T-cell (primary cell): ENCODE measurements around the gene TBX10. TPM values are rescaled to one million over a fixed set of nuclear protein-coding genes. Genes with fewer than 3 reads are reported as not detected.

Experiments used
- ATAC-seq, 4 experiments: fragments of 200-7000 bp in 3 of 4; fragments of 150-1000 bp in 1 of 4; cut with Tn5 transposase; replicated peaks in 1 of 4; 1 replicate in 3 of 4; 2 replicates in 1 of 4; pipeline ENCODE4 v1.10.0; 2021; ENCODE audit warnings: moderate library complexity in 3 of 4, mild to moderate bottlenecking in 2 of 4, moderate number of reproducible peaks in 1 of 4
- CTCF ChIA-PET, 2 donors: fragments of 300-600 bp; sonication (Branson Sonifier 250); formaldehyde crosslinking; loops; one replicate each; lab custom pipeline; 2022; ENCODE audit warnings: antibody characterized with exemption in 2 of 2; lab: Charles Lee
- POLR2A ChIA-PET, 2 donors: fragments of 300-600 bp; sonication (Branson Sonifier 250); formaldehyde crosslinking; loops; one replicate each; lab custom pipeline; 2022; ENCODE audit warnings: antibody characterized with exemption in 2 of 2; lab: Charles Lee
- DNase-seq, 35 experiments: peaks; one replicate each; pipeline versions ENCODE4 v3.0.0 to v3.0.0-alpha.2; 2013 to 2023
- H3K27ac ChIP-seq: one replicate; pipeline ENCODE4 v1.5.1; 2013; ENCODE audit warnings: low read length
- H3K27me3 ChIP-seq, 2 experiments: replicated peaks in 1 of 2; 1 replicate in 1 of 2; 2 replicates in 1 of 2; pipeline versions ENCODE4 v1.6.1 to v1.7.0; 2013; ENCODE audit warnings: low read length in 1 of 2, mixed read lengths in 1 of 2; ENCODE audit not compliant: control insufficient read depth in 2 of 2, insufficient read depth in 2 of 2; ENCODE audit errors: extremely low read depth in 1 of 2
- H3K36me3 ChIP-seq, 2 donors: 1 replicate in 1 of 2; 2 replicates in 1 of 2; pipeline versions ENCODE4 v1.6.1 to v1.7.0; 2013; ENCODE audit warnings: low read length in 1 of 2; ENCODE audit not compliant: control insufficient read depth in 2 of 2, insufficient read depth in 1 of 2; ENCODE audit errors: extremely low read depth in 1 of 2
- H3K4me1 ChIP-seq, 2 experiments: 1 replicate in 1 of 2; 2 replicates in 1 of 2; pipeline versions ENCODE4 v1.6.1 to v1.7.0; 2013; ENCODE audit warnings: low read length in 2 of 2, mixed read lengths in 1 of 2; ENCODE audit not compliant: insufficient read depth in 2 of 2, control insufficient read depth in 1 of 2; ENCODE audit errors: extremely low read depth in 1 of 2
- H3K4me3 ChIP-seq, 2 donors: 1 replicate in 1 of 2; 2 replicates in 1 of 2; pipeline versions ENCODE4 v1.5.1 to v1.7.0; 2013; ENCODE audit warnings: mild to moderate bottlenecking in 2 of 2, low read length in 1 of 2, moderate library complexity in 1 of 2; ENCODE audit not compliant: control insufficient read depth in 1 of 2; ENCODE audit errors: extremely low read depth in 1 of 2
- H3K9me3 ChIP-seq: 2 replicates; pipeline ENCODE4 v1.7.0; 2013
- H3K27ac Mint-ChIP-seq, 2 donors: one replicate each; pipeline ENCODE4 v1.8.0; 2020 to 2021; ENCODE audit warnings: mild to moderate bottlenecking in 2 of 2, mixed read lengths in 2 of 2
- H3K27me3 Mint-ChIP-seq, 2 donors: one replicate each; pipeline ENCODE4 v1.8.0; 2021 to 2022; ENCODE audit warnings: mixed read lengths in 2 of 2
- H3K36me3 Mint-ChIP-seq: one replicate; pipeline ENCODE4 v1.8.0; 2021; ENCODE audit warnings: mixed read lengths
- H3K4me1 Mint-ChIP-seq, 3 donors: one replicate each; pipeline ENCODE4 v1.8.0; 2020 to 2022; ENCODE audit warnings: mixed read lengths in 3 of 3, mild to moderate bottlenecking in 1 of 3
- H3K4me3 Mint-ChIP-seq, 3 donors: one replicate each; pipeline ENCODE4 v1.8.0; 2020 to 2022; ENCODE audit warnings: mild to moderate bottlenecking in 3 of 3, mixed read lengths in 3 of 3, moderate library complexity in 3 of 3
- H3K9me3 Mint-ChIP-seq, 3 donors: one replicate each; pipeline ENCODE4 v1.8.0; 2020 to 2022; ENCODE audit warnings: mixed read lengths in 3 of 3
- WGBS: methylation state at CpG from one replicate; pipeline ENCODE4 v1.1.5; 2013; ENCODE audit warnings: missing lambda C conversion rate; ENCODE audit not compliant: insufficient coverage; 5-methylcytosine and 5-hydroxymethylcytosine counted together
- total RNA-seq, 35 experiments: library from RNA in 6 of 35; stranded (reverse) in 6 of 35; fragments of 120-200 nt in 1 of 35; gene quantifications; one replicate each; pipeline versions ENCODE4 v1.2.1 to v1.2.4 and lab custom pipeline; 2013 to 2026

TBX10 gene
- total RNA-seq, 5 donors from 2014 or later (not counting 1 experiment from before 2014, with no cell fraction given): not detected

- DNase-seq: no peak
- CTCF ChIA-PET: interaction anchor here in 1 of 2 donors (0.6 to 1.4 kb wide), 3 partner anchors 15 to 998 kb away, joined by 3 to 6 read pairs (median 3); no protein-coding TSS in a partner anchor
Measured at GRCh38 chr11:67651976-67652781, 12.6 kb upstream of the TBX10 start.

GRCh38 chr11:67649634-67650510 lies 10.3 kb upstream of the TBX10 start:
- ATAC-seq: peak; percentile 3 to 19 (median 5)
- Mint-ChIP-seq H3K4me3 (peak overlapping the region; percentile 90 to 93 (median 92)), H3K36me3 (no peaks in the 10 kb centered on the region), H3K9me3 (no peaks in the 10 kb centered on the region), H3K27me3 (no peaks in the 10 kb centered on the region), H3K27ac (peak overlapping the region; percentile 94 to 98), H3K4me1 (peaks cover 26 to 44% (median 41%) of the 10 kb centered on the region in 3 donors)
- Histone ChIP-seq H3K4me1 (peaks cover 2 to 51% of the 10 kb centered on the region in 2 experiments), H3K9me3 (no peaks in the 10 kb centered on the region), H3K4me3 (peak overlapping the region in 1 of 2 donors; percentile 68), H3K27me3 (peaks cover 0 to 11% of the 10 kb centered on the region in 2 experiments), H3K36me3 (no peaks in the 10 kb centered on the region), H3K27ac (peak overlapping the region; percentile 79)
- POLR2A ChIA-PET: interaction anchor here in 1 of 2 donors (0.8 kb wide), 1 partner anchor 14 kb away, joined by 5 read pairs; no protein-coding TSS in a partner anchor
- 87% methylated on average over 20 of the region's 22 CpGs for WGBS
- DNase-seq: no peak
- CTCF ChIA-PET: interaction anchor here in 1 of 2 donors (0.5 kb wide), 1 partner anchor 63 kb away, joined by 7 read pairs; no protein-coding TSS in a partner anchor

More at GRCh38 chr11:67651976-67652781, 12.6 kb upstream of the TBX10 start:
- ATAC-seq: no peak
- Histone ChIP-seq H3K27me3 (peaks cover 0 to 2% of the 10 kb centered on the region in 2 experiments), H3K36me3 (no peaks in the 10 kb centered on the region), H3K27ac (no peak overlapping the region), H3K4me3 (no peak overlapping the region), H3K4me1 (peaks cover 0 to 35% of the 10 kb centered on the region in 2 experiments), H3K9me3 (no peaks in the 10 kb centered on the region)
- no CpG with 5 or more reads among the region's 13 CpGs for WGBS
- POLR2A ChIA-PET: interaction anchor here in 1 of 2 donors (0.7 kb wide), 1 partner anchor 39 kb away, joined by 4 read pairs; no protein-coding TSS in a partner anchor
- peaks cover 13 to 30% (median 26%) of the 10 kb centered on the region in 3 donors for H3K4me1 Mint-ChIP-seq
- H3K9me3 Mint-ChIP-seq: no peaks in the 10 kb centered on the region
- peak overlapping the region in 1 of 3 donors; percentile 17 for H3K4me3 Mint-ChIP-seq
- no peak overlapping the region for H3K27ac Mint-ChIP-seq
- no peaks in the 10 kb centered on the region for H3K27me3 Mint-ChIP-seq
- no peaks in the 10 kb centered on the region for H3K36me3 Mint-ChIP-seq

GRCh38 chr11:67648796-67649613 lies 9.4 kb upstream of the TBX10 start:
- ChIA-PET CTCF (interaction anchor here (0.5 to 1.0 kb wide), 2 partner anchors 8 to 64 kb away, joined by 4 to 7 read pairs; no protein-coding TSS in a partner anchor), POLR2A (interaction anchor here in 1 of 2 donors (0.9 kb wide), 1 partner anchor 13 kb away, joined by 3 read pairs; no protein-coding TSS in a partner anchor)
- WGBS: 56% methylated on average over 9 of the region's 12 CpGs
- DNase-seq: no peak
- Mint-ChIP-seq H3K27me3 (no peaks in the 10 kb centered on the region), H3K27ac (peak overlapping the region in 1 of 2 donors; percentile 98), H3K9me3 (no peaks in the 10 kb centered on the region), H3K4me1 (peaks cover 26 to 46% (median 41%) of the 10 kb centered on the region in 3 donors), H3K36me3 (no peaks in the 10 kb centered on the region), H3K4me3 (peak overlapping the region in 1 of 3 donors; percentile 93)
- H3K9me3 ChIP-seq: no peaks in the 10 kb centered on the region
- peaks cover 0 to 15% of the 10 kb centered on the region in 2 experiments for H3K27me3 ChIP-seq
- H3K4me3 ChIP-seq: no peak overlapping the region
- no peaks in the 10 kb centered on the region for H3K36me3 ChIP-seq
- H3K27ac ChIP-seq: no peak overlapping the region
- peaks cover 2 to 51% of the 10 kb centered on the region in 2 experiments for H3K4me1 ChIP-seq
- ATAC-seq: no peak

GRCh38 chr11:67648140-67648795 lies 8.7 kb upstream of the TBX10 start:
- WGBS: 67% methylated on average over 8 of the region's 12 CpGs
- Mint-ChIP-seq H3K9me3 (no peaks in the 10 kb centered on the region), H3K27me3 (no peaks in the 10 kb centered on the region), H3K4me1 (peaks cover 26 to 46% (median 41%) of the 10 kb centered on the region in 3 donors), H3K36me3 (no peaks in the 10 kb centered on the region), H3K27ac (no peak overlapping the region), H3K4me3 (peak overlapping the region in 1 of 3 donors; percentile 37)
- H3K4me3 ChIP-seq: no peak overlapping the region
- ATAC-seq (peak; percentile 77 to 92 (median 82)), DNase-seq (peak in 33 of 35 experiments; percentile 14 to 70 (median 53))
- H3K9me3 ChIP-seq: no peaks in the 10 kb centered on the region
- no peaks in the 10 kb centered on the region for H3K36me3 ChIP-seq
- peaks cover 0 to 15% of the 10 kb centered on the region in 2 experiments for H3K27me3 ChIP-seq
- ChIA-PET POLR2A (interaction anchor here in 1 of 2 donors (0.9 kb wide), 1 partner anchor 12 kb away, joined by 3 read pairs; no protein-coding TSS in a partner anchor), CTCF (interaction anchor here in 1 of 2 donors (1.0 to 1.5 kb wide), 2 partner anchors 9 kb away, joined by 3 to 4 read pairs; no protein-coding TSS in a partner anchor)
- no peak overlapping the region for H3K27ac ChIP-seq
- peaks cover 2 to 51% of the 10 kb centered on the region in 2 experiments for H3K4me1 ChIP-seq

GRCh38 chr11:67647471-67647870 lies 7.9 kb upstream of the TBX10 start:
- Histone ChIP-seq H3K4me1 (peaks cover 2 to 51% of the 10 kb centered on the region in 2 experiments), H3K9me3 (no peaks in the 10 kb centered on the region), H3K36me3 (no peaks in the 10 kb centered on the region), H3K27me3 (peaks cover 0 to 17% of the 10 kb centered on the region in 2 experiments), H3K4me3 (no peak overlapping the region), H3K27ac (no peak overlapping the region)
- ChIA-PET POLR2A (no interaction called here), CTCF (interaction anchor here in 1 of 2 donors (1.5 kb wide), 1 partner anchor 10 kb away, joined by 3 read pairs; no protein-coding TSS in a partner anchor)
- ATAC-seq: no peak
- H3K4me1 Mint-ChIP-seq: peaks cover 26 to 46% (median 41%) of the 10 kb centered on the region in 3 donors
- no peaks in the 10 kb centered on the region for H3K9me3 Mint-ChIP-seq
- no peak overlapping the region for H3K27ac Mint-ChIP-seq
- peak overlapping the region in 1 of 3 donors; percentile 37 for H3K4me3 Mint-ChIP-seq
- no peak for DNase-seq
- no peaks in the 10 kb centered on the region for H3K36me3 Mint-ChIP-seq
- H3K27me3 Mint-ChIP-seq: no peaks in the 10 kb centered on the region
- 81% methylated on average over 6 of the region's 15 CpGs for WGBS
